A673 (cell line): ENCODE measurements around the gene ZNF786. TPM values are rescaled to one million over a fixed set of nuclear protein-coding genes. Genes with fewer than 3 reads are reported as not detected.
"Not testable (repeated sequence)": the region's sequence is repeated elsewhere in the genome, so short reads cannot be mapped to it uniquely, and the experiment has no call there.

Experiments
- BruUV-seq: library from RNA; stranded (reverse); fragments of 400-500 nt; replicated peaks from 2 replicates; lab custom pipeline; 2021; lab: Mats Ljungman, UMichigan
- CTCF ChIA-PET: fragments of 300-600 bp; sonication (Branson Sonifier 250); formaldehyde crosslinking; loops from one replicate; lab custom pipeline; 2022; ENCODE audit warnings: antibody characterized with exemption; lab: Charles Lee
- POLR2A ChIA-PET: fragments of 300-600 bp; sonication (Branson Sonifier 250); formaldehyde crosslinking; loops from one replicate; lab custom pipeline; 2022; ENCODE audit warnings: antibody characterized with exemption; ENCODE audit not compliant: low non-redundant PET; lab: Charles Lee
- DNase-seq: peaks from one replicate; pipeline ENCODE4 v3.0.0-alpha.2; 2015; ENCODE audit warnings: low spot score
- H3K27ac ChIP-seq: fragments of 200-600 bp; sonication (generic); 2 replicates; pipeline ENCODE4 v1.5.1; 2016; ENCODE audit warnings: mixed run types, low read depth, mild to moderate bottlenecking, mixed read lengths, antibody characterized with exemption, low read length; ENCODE audit not compliant: poor library complexity, severe bottlenecking
- H3K27me3 ChIP-seq: fragments of 200-600 bp; sonication (generic); replicated peaks from 2 replicates; pipeline ENCODE4 v1.6.1; 2017; ENCODE audit warnings: mixed run types, low read depth, mild to moderate bottlenecking, mixed read lengths, antibody characterized with exemption, low read length; ENCODE audit not compliant: insufficient read depth, poor library complexity
- H3K36me3 ChIP-seq: fragments of 200-600 bp; sonication (generic); 2 replicates; pipeline ENCODE4 v1.6.1; 2016; ENCODE audit warnings: mixed run types, mild to moderate bottlenecking, mixed read lengths, antibody characterized with exemption, low read length; ENCODE audit not compliant: insufficient read depth, poor library complexity, severe bottlenecking
- H3K4me1 ChIP-seq: fragments of 200-600 bp; sonication (generic); 2 replicates; pipeline ENCODE4 v1.6.1; 2017; ENCODE audit warnings: mixed run types, mild to moderate bottlenecking, mixed read lengths, antibody characterized with exemption, low read length; ENCODE audit not compliant: insufficient read depth, poor library complexity, severe bottlenecking
- H3K4me3 ChIP-seq: fragments of 200-600 bp; sonication (generic); 2 replicates; pipeline ENCODE4 v1.5.1; 2016; ENCODE audit warnings: low read depth, mixed run types, mild to moderate bottlenecking, mixed read lengths, low read length; ENCODE audit not compliant: poor library complexity, severe bottlenecking
- H3K9me3 ChIP-seq: fragments of 200-600 bp; sonication (generic); 2 replicates; pipeline ENCODE4 v1.6.1; 2016; ENCODE audit warnings: mixed run types, low read depth, mild to moderate bottlenecking, mixed read lengths, antibody characterized with exemption, low read length; ENCODE audit not compliant: poor library complexity, severe bottlenecking
- EZH2 ChIP-seq: fragments of 200-600 bp; sonication (generic); IDR thresholded peaks from 2 replicates; pipeline ENCODE4 v1.6.1; 2017; ENCODE audit warnings: borderline replicate concordance, low read depth, mild to moderate bottlenecking, mixed read lengths, antibody characterized with exemption, low read length; ENCODE audit not compliant: poor library complexity, severe bottlenecking
- intact Hi-C: fragments of 100-400 bp; cut with micrococcal nuclease; formaldehyde crosslinking; loops from one replicate; pipeline ENCODE4 v1.10.0; 2022; ENCODE audit not compliant: unreplicated experiment
- total RNA-seq: library from RNA; stranded (reverse); gene quantifications from 2 replicates; pipeline ENCODE4 v1.2.3, GENCODE V29; 2021
- TF ChIP-seq, protein P1 (sequence below): fragments of 300-800, 200-600 bp; sonication (generic); conservative IDR thresholded peaks from 2 replicates; pipeline ENCODE4 v1.5.1; 2017; ENCODE audit warnings: low read depth, mild to moderate bottlenecking, antibody characterized with exemption, low read length, moderate library complexity, mixed read lengths

Gene ZNF786
- total RNA-seq, 1 experiment from 2014 or later, result 9.8 TPM

GRCh38 chr7:149036676-149037075 lies 53.8 kb downstream of the ZNF786 start:
- Histone ChIP-seq H3K4me1 (no peaks in the 10 kb centered on the region), H3K27ac (no peak overlapping the region), H3K4me3 (no peak overlapping the region), H3K36me3 (no peaks in the 10 kb centered on the region), H3K9me3 (peaks cover 11% of the 10 kb centered on the region), H3K27me3 (no peaks in the 10 kb centered on the region)
- intact Hi-C loops, result no loop called here
- POLR2A ChIA-PET, result no interaction called here
- no peak for DNase-seq
- BruUV-seq, result no TSS peak
- CTCF ChIA-PET, result no interaction called here
- TF ChIP-seq EZH2, result no peak
- TF ChIP-seq, protein P1, sequence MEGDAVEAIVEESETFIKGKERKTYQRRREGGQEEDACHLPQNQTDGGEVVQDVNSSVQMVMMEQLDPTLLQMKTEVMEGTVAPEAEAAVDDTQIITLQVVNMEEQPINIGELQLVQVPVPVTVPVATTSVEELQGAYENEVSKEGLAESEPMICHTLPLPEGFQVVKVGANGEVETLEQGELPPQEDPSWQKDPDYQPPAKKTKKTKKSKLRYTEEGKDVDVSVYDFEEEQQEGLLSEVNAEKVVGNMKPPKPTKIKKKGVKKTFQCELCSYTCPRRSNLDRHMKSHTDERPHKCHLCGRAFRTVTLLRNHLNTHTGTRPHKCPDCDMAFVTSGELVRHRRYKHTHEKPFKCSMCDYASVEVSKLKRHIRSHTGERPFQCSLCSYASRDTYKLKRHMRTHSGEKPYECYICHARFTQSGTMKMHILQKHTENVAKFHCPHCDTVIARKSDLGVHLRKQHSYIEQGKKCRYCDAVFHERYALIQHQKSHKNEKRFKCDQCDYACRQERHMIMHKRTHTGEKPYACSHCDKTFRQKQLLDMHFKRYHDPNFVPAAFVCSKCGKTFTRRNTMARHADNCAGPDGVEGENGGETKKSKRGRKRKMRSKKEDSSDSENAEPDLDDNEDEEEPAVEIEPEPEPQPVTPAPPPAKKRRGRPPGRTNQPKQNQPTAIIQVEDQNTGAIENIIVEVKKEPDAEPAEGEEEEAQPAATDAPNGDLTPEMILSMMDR, result no peak

DNA sequence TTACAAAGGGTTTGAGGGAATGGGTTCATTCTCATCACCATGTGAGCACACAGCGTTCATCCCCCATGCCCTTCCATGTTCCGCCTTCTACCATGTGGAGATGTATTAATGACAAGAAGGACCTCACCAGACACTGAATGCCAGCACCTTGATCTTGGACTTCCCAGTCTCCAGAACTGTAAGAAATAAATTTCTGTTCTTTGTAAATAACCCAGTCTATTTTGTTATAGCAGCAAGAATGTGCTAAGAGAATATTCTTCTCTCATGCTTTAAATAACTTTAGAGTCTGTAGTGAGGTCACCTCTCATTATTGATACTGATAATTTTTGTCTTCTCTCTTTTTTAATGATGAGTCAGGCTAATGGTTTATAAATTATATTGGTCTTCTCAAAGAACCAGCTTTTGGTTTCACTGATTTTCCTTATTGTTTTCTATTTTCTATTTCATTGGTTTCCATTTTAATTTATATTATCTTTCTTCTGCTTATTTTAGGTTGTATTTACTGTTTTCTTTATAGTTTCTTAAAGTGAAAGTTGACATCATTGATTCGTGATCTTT lies 59.1 kb downstream of the ZNF786 start:
- ChIA-PET CTCF (no interaction called here), POLR2A (no interaction called here)
- BruUV-seq, result no TSS peak
- H3K4me3 ChIP-seq, result no peak overlapping the region
- TF ChIP-seq, protein P1, result no peak
- no peak for TF ChIP-seq EZH2
- H3K4me1 ChIP-seq, result peaks cover 14% of the 10 kb centered on the region
- no peak overlapping the region for H3K27ac ChIP-seq
- no peak for DNase-seq
- no peaks in the 10 kb centered on the region for H3K9me3 ChIP-seq
- no peaks in the 10 kb centered on the region for H3K36me3 ChIP-seq
- H3K27me3 ChIP-seq, result no peaks in the 10 kb centered on the region
- intact Hi-C loops, result no loop called here

GRCh38 chr7:149030439-149030838 lies 60.1 kb downstream of the ZNF786 start:
- H3K4me3 ChIP-seq, POLR2A ChIA-PET, H3K27ac ChIP-seq, H3K9me3 ChIP-seq, DNase-seq, BruUV-seq, CTCF ChIA-PET, intact Hi-C loops, H3K36me3 ChIP-seq, H3K27me3 ChIP-seq: not testable (repeated sequence)
- H3K4me1 ChIP-seq, result peaks cover 19% of the 10 kb centered on the region
